B cell (primary cell): ENCODE results near the gene ZP4. TPM values are rescaled to one million over a fixed set of nuclear protein-coding genes. Genes with fewer than 3 reads are reported as not detected.

ENCODE experiments used
- ATAC-seq: fragments of 200-7000 bp; cut with Tn5 transposase; one replicate; pipeline ENCODE4 v1.10.0; 2021; ENCODE audit warnings: low read depth, mild to moderate bottlenecking, moderate number of reproducible peaks, moderate library complexity
- CTCF ChIA-PET: fragments of 350-600 bp; sonication (Branson Sonifier 250); formaldehyde crosslinking; loops from one replicate; lab custom pipeline; 2021; ENCODE audit warnings: antibody characterized with exemption, inconsistent platforms; lab: Charles Lee
- POLR2A ChIA-PET: fragments of 350-600 bp; sonication (Branson Sonifier 250); formaldehyde crosslinking; loops from one replicate; lab custom pipeline; 2021; ENCODE audit warnings: antibody characterized with exemption; lab: Charles Lee
- DNase-seq: peaks from one replicate; pipeline ENCODE4 v3.0.0; 2013
- H2AFZ ChIP-seq: 2 replicates; pipeline ENCODE4 v1.6.1; 2012; ENCODE audit warnings: mild to moderate bottlenecking, low read depth, low read length; ENCODE audit not compliant: insufficient read depth, poor library complexity, severe bottlenecking
- H3K27ac ChIP-seq, 2 donors: 1 replicate in 1 of 2; 2 replicates in 1 of 2; pipeline ENCODE4 v1.5.1; 2012 to 2013; ENCODE audit warnings: low read length in 2 of 2, mild to moderate bottlenecking in 2 of 2, moderate library complexity in 1 of 2
- H3K27me3 ChIP-seq, 4 experiments: fragments of 200-600 bp in 1 of 4; sonication (generic) in 1 of 4; replicated peaks in 1 of 4; 1 replicate in 2 of 4; 2 replicates in 2 of 4; pipeline versions ENCODE4 v1.6.1 to v1.7.0; 2013 to 2016; ENCODE audit warnings: low read length in 3 of 4, mild to moderate bottlenecking in 2 of 4, mixed read lengths in 1 of 4, moderate library complexity in 1 of 4; ENCODE audit not compliant: insufficient read depth in 4 of 4, control insufficient read depth in 3 of 4; ENCODE audit errors: control extremely low read depth in 1 of 4
- H3K36me3 ChIP-seq, 2 experiments: replicated peaks in 1 of 2; 1 replicate in 1 of 2; 2 replicates in 1 of 2; pipeline versions ENCODE4 v1.6.1 to v1.7.1; 2013; ENCODE audit warnings: low read length in 1 of 2; ENCODE audit not compliant: insufficient read depth in 2 of 2, control insufficient read depth in 1 of 2; ENCODE audit errors: control extremely low read depth in 1 of 2, extremely low read depth in 1 of 2
- H3K4me1 ChIP-seq, 2 donors: fragments of 200-600 bp in 1 of 2; sonication (generic) in 1 of 2; 1 replicate in 1 of 2; 2 replicates in 1 of 2; pipeline versions ENCODE4 v1.5.1 to v1.6.1; 2013 to 2017; ENCODE audit warnings: low read length in 2 of 2; ENCODE audit not compliant: control insufficient read depth in 2 of 2, insufficient read depth in 2 of 2
- H3K4me2 ChIP-seq: replicated peaks from 2 replicates; pipeline ENCODE3; 2012; ENCODE audit warnings: mild to moderate bottlenecking, low read depth, low read length; ENCODE audit not compliant: poor library complexity, severe bottlenecking
- H3K4me3 ChIP-seq, 5 experiments: fragments of 200-600 bp in 1 of 5; sonication (generic) in 1 of 5; 1 replicate in 3 of 5; 2 replicates in 2 of 5; pipeline versions ENCODE4 v1.5.1 to v1.7.0; 2011 to 2016; ENCODE audit warnings: low read length in 4 of 5, mild to moderate bottlenecking in 4 of 5, low read depth in 2 of 5, control low read depth in 1 of 5, moderate library complexity in 1 of 5; ENCODE audit not compliant: insufficient read depth in 1 of 5; ENCODE audit errors: control extremely low read depth in 1 of 5, extremely low read depth in 1 of 5
- H3K79me2 ChIP-seq: fragments of 200-600 bp; sonication (generic); one replicate; pipeline ENCODE4 v1.6.0; 2016; ENCODE audit warnings: low read length; ENCODE audit not compliant: control insufficient read depth, insufficient read depth
- H3K9ac ChIP-seq: fragments of 200-600 bp; sonication (generic); 2 replicates; pipeline ENCODE4 v1.6.1; 2017; ENCODE audit warnings: mild to moderate bottlenecking, low read length, moderate library complexity
- H3K9me3 ChIP-seq, 3 donors: one replicate each; pipeline versions ENCODE4 v1.6.1 to v1.7.1; 2013; ENCODE audit warnings: low read length in 2 of 3; ENCODE audit not compliant: control insufficient read depth in 2 of 3, insufficient read depth in 1 of 3; ENCODE audit errors: control extremely low read depth in 1 of 3
- H4K20me1 ChIP-seq: 2 replicates; pipeline ENCODE4 v1.6.0; 2012; ENCODE audit warnings: mild to moderate bottlenecking, low read length; ENCODE audit not compliant: insufficient read depth, control insufficient read depth, poor library complexity, severe bottlenecking
- H3K27ac Mint-ChIP-seq: one replicate; pipeline ENCODE4 v1.8.0; 2021; ENCODE audit warnings: mixed read lengths
- H3K27me3 Mint-ChIP-seq: one replicate; pipeline ENCODE4 v1.8.0; 2021; ENCODE audit warnings: mixed read lengths
- H3K4me1 Mint-ChIP-seq: one replicate; pipeline ENCODE4 v1.8.0; 2021; ENCODE audit warnings: mixed read lengths
- H3K4me3 Mint-ChIP-seq: one replicate; pipeline ENCODE4 v1.8.0; 2021; ENCODE audit warnings: mixed read lengths
- H3K9me3 Mint-ChIP-seq: one replicate; pipeline ENCODE4 v1.8.0; 2022; ENCODE audit warnings: mixed read lengths; ENCODE audit not compliant: insufficient read depth
- EZH2 ChIP-seq: IDR thresholded peaks from 2 replicates; pipeline ENCODE4 v1.6.1; 2012; ENCODE audit warnings: borderline replicate concordance, low read depth, mild to moderate bottlenecking, moderate library complexity, low read length; ENCODE audit not compliant: insufficient read depth, poor library complexity, severe bottlenecking
- WGBS: methylation state at CpG from one replicate; pipeline ENCODE4 v1.1.5; 2013; ENCODE audit warnings: missing lambda C conversion rate; ENCODE audit not compliant: insufficient coverage; 5-methylcytosine and 5-hydroxymethylcytosine counted together
- intact Hi-C: fragments of 100-400 bp; cut with micrococcal nuclease; formaldehyde crosslinking; loops from one replicate; pipeline ENCODE4 v1.10.0; 2022
- polyA plus RNA-seq: library from polyadenylated mRNA; depleted of rRNA; stranded (reverse); fragments of >200 nt; gene quantifications from 2 replicates; pipeline ENCODE4 v1.2.3, GENCODE V29; 2012
- total RNA-seq, 2 donors: library from RNA; stranded (reverse); fragments of 120-200 nt in 1 of 2; gene quantifications; 1 replicate in 1 of 2; 2 replicates in 1 of 2; pipeline versions ENCODE4 v1.2.3 to v1.2.4, GENCODE V29; 2013 to 2022
- TF ChIP-seq, protein P1 (sequence below): fragments of 200-600 bp; IDR thresholded peaks from one replicate; pipeline ENCODE4 v1.8.0; 2022; ENCODE audit warnings: antibody characterized with exemption, mild to moderate bottlenecking

Gene ZP4
- total and polyA plus RNA-seq, 2 donors (not counting 1 experiment from before 2014, with no cell fraction given): not detected

DNA sequence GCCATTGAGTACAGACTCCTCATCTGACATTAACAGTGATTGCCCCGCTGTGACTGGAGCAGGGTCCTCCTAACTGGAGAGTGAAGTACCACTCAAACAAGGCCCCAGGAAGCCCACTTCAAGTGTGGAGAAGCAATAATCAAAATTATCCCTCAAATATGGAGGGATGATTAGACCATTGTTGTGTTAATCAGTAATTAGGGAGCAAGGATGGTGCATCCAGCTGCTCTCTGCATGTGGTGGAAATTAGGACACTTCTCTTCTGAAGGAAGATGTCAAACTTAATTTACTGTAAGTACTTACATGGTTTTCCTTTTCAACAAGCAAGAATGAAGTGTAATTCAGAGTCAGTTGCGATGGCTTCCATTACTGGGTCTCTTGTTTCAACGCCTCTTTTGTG lies 3.4 kb upstream of the ZP4 start:
- DNase-seq (no peak), ATAC-seq (no peak)
- intact Hi-C loops: no loop called here
- no peaks in the 10 kb centered on the region for H3K36me3 ChIP-seq
- Mint-ChIP-seq H3K4me3 (no peak overlapping the region), H3K27ac (no peak overlapping the region), H3K9me3 (no peaks in the 10 kb centered on the region), H3K4me1 (no peaks in the 10 kb centered on the region), H3K27me3 (no peaks in the 10 kb centered on the region)
- no peak for TF ChIP-seq EZH2
- TF ChIP-seq, protein P1, sequence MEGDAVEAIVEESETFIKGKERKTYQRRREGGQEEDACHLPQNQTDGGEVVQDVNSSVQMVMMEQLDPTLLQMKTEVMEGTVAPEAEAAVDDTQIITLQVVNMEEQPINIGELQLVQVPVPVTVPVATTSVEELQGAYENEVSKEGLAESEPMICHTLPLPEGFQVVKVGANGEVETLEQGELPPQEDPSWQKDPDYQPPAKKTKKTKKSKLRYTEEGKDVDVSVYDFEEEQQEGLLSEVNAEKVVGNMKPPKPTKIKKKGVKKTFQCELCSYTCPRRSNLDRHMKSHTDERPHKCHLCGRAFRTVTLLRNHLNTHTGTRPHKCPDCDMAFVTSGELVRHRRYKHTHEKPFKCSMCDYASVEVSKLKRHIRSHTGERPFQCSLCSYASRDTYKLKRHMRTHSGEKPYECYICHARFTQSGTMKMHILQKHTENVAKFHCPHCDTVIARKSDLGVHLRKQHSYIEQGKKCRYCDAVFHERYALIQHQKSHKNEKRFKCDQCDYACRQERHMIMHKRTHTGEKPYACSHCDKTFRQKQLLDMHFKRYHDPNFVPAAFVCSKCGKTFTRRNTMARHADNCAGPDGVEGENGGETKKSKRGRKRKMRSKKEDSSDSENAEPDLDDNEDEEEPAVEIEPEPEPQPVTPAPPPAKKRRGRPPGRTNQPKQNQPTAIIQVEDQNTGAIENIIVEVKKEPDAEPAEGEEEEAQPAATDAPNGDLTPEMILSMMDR: no peak
- no peaks in the 10 kb centered on the region for H3K79me2 ChIP-seq
- no peak overlapping the region for H3K4me2 ChIP-seq
- CTCF ChIA-PET: no interaction called here
- 100% methylated on average over 2 of the region's 3 CpGs for WGBS
- no peak overlapping the region for H3K9ac ChIP-seq
- H3K27me3 ChIP-seq: no peaks in the 10 kb centered on the region
- no peak overlapping the region for H2AFZ ChIP-seq
- no peak overlapping the region for H3K27ac ChIP-seq
- H3K9me3 ChIP-seq: no peaks in the 10 kb centered on the region
- H3K4me1 ChIP-seq: no peaks in the 10 kb centered on the region
- H4K20me1 ChIP-seq: no peaks in the 10 kb centered on the region
- POLR2A ChIA-PET: no interaction called here
- no peak overlapping the region for H3K4me3 ChIP-seq

DNA sequence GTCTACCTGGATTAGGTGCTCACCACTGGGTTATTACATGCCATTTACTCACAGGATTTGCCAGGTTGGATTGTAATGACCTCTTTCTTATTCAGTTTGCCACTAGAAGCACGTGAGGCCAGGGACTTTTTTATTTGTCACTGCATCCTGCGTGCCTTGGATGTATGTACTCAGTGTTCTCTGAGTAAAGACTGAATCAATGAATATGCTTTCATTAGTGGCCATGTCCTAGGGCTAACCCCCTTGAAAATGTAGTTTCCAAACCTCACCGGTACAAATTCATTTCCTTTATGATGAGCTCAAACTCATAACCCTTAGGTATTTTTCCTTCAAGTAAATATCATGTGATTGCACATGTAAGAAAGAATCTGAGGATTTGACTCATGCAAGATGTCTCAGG lies 1.3 kb upstream of the ZP4 start:
- POLR2A ChIA-PET: no interaction called here
- no peaks in the 10 kb centered on the region for H3K36me3 ChIP-seq
- intact Hi-C loops: no loop called here
- Mint-ChIP-seq H3K9me3 (no peaks in the 10 kb centered on the region), H3K4me1 (no peaks in the 10 kb centered on the region), H3K27me3 (no peaks in the 10 kb centered on the region), H3K27ac (no peak overlapping the region), H3K4me3 (no peak overlapping the region)
- no peak for ATAC-seq
- no peak overlapping the region for H3K4me2 ChIP-seq
- no peaks in the 10 kb centered on the region for H3K27me3 ChIP-seq
- H3K9me3 ChIP-seq: no peaks in the 10 kb centered on the region
- no peak overlapping the region for H2AFZ ChIP-seq
- DNase-seq: no peak
- CTCF ChIA-PET: no interaction called here
- no peaks in the 10 kb centered on the region for H4K20me1 ChIP-seq
- no peak overlapping the region for H3K4me3 ChIP-seq
- no peak overlapping the region for H3K9ac ChIP-seq
- H3K4me1 ChIP-seq: no peaks in the 10 kb centered on the region
- no CpG with 5 or more reads among the region's 3 CpGs for WGBS
- H3K79me2 ChIP-seq: no peaks in the 10 kb centered on the region
- no peak overlapping the region for H3K27ac ChIP-seq
- no peak for TF ChIP-seq EZH2
- TF ChIP-seq, protein P1: no peak
